Stimulated activated memory B cell treated with anti-CD40 and anti-IgM and Interleukin-4, amounts not matched to agents 10 μg/mL and 1 μg/mL and 100 μg/mL, for 72 hours (primary cell): ENCODE data around the gene ATAD1.
"Not testable (repeated sequence)": the region's sequence is repeated elsewhere in the genome, so short reads cannot be mapped to it uniquely, and the experiment has no call there.

ENCODE experiments used
- ATAC-seq: fragments of 150-1000 bp; cut with Tn5 transposase; 2 replicates; pipeline ENCODE4 v1.10.0; 2021
- H3K27ac Mint-ChIP-seq: one replicate; pipeline ENCODE4 v1.8.0; 2022; ENCODE audit warnings: mild to moderate bottlenecking, mixed read lengths
- H3K27me3 Mint-ChIP-seq: one replicate; pipeline ENCODE4 v1.8.0; 2022; ENCODE audit warnings: mixed read lengths
- H3K36me3 Mint-ChIP-seq: one replicate; pipeline ENCODE4 v1.8.0; 2022; ENCODE audit warnings: mixed read lengths
- H3K4me1 Mint-ChIP-seq: one replicate; pipeline ENCODE4 v1.8.0; 2022; ENCODE audit warnings: mixed read lengths
- H3K4me3 Mint-ChIP-seq: one replicate; pipeline ENCODE4 v1.8.0; 2022; ENCODE audit warnings: mild to moderate bottlenecking, moderate library complexity, mixed read lengths
- H3K9me3 Mint-ChIP-seq: one replicate; pipeline ENCODE4 v1.8.0; 2022; ENCODE audit warnings: mixed read lengths

Gene ATAD1

DNA sequence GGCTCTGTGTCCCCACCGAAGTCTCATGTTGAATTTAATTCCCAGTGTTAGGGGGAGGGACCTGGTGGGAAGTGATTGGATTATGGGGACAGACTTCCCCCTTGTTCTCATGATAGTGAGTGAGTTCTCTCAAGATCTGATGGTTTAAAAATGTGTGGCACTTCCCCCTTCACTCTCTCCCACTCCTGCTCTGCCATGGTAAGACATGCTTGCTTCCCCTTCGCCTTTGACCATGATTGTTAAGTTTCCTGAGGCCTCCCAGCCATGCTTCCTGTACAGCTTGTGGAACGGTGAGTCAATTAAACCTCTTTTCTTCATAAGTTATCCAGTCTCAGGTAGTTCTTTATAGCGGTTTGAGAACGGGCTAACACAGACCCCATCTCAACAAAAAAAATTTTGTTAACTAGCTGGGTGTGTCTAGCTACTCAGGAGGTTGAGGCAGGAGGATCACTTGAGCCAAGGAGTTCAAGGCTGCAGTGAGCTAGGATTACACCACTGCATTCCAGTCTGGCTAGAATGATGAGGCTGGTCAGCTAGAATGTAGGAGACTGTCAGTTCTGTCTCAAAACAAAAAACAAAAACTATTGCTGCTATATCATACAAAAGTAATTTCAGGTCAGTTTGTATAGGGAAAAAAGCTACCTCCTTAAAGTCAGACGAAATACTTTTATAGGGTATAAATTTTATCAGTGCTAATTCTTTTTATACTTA, 57.7 kb downstream of the ATAD1 start:
- Mint-ChIP-seq H3K36me3 (peaks cover 40% of the 10 kb centered on the region), H3K9me3 (no peaks in the 10 kb centered on the region), H3K27ac (no peak overlapping the region), H3K4me1 (no peaks in the 10 kb centered on the region), H3K27me3 (no peaks in the 10 kb centered on the region), H3K4me3 (no peak overlapping the region)
- no peak for ATAC-seq

DNA sequence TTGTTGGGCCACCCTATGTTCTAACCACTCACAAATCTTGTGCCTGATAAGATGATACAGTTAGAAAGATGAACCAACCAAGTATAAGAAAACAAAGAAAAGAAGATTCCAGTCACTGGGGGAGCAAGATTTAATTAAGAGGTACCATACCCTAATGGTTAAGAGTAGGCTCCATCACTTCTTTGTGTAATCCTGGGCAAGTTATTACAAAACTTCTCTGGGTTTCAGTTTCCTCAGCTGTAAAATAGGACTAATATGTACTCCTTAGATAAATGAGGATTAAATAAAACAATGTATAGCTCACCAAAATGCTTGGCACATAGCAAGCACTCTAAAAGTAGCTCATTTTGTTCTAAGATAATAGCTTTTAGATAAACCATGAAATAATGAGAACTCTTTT, 58.5 kb downstream of the ATAD1 start:
- ATAC-seq, result no peak
- H3K4me1 Mint-ChIP-seq, result no peaks in the 10 kb centered on the region

DNA sequence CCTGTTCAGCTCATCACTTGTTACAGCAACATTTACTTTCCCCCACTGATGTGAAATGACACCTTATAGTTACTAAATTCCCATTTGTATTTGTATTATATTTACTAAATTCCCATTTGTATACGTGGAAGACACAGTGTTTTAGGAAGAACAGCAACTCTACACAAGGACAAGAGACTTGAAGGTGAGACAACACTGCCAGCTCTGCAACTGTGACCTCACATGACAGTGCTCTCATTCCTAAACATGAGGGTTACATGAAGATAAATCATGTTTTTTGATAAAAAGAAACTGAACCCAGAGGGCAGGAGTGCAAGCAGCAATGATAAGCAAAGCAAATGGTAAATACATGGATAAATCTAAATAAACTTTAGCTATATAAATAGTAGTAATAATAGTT, 60.3 kb downstream of the ATAD1 start:
- Mint-ChIP-seq H3K9me3 (no peaks in the 10 kb centered on the region), H3K36me3 (peaks cover 42% of the 10 kb centered on the region), H3K4me1 (no peaks in the 10 kb centered on the region), H3K4me3 (no peak overlapping the region), H3K27me3 (no peaks in the 10 kb centered on the region), H3K27ac (no peak overlapping the region)
- no peak for ATAC-seq

More for the DNA sequence above, 58.5 kb downstream of the ATAD1 start:
- Mint-ChIP-seq H3K36me3 (peaks cover 35% of the 10 kb centered on the region), H3K27me3 (no peaks in the 10 kb centered on the region), H3K9me3 (no peaks in the 10 kb centered on the region), H3K4me3 (no peak overlapping the region), H3K27ac (no peak overlapping the region)

DNA sequence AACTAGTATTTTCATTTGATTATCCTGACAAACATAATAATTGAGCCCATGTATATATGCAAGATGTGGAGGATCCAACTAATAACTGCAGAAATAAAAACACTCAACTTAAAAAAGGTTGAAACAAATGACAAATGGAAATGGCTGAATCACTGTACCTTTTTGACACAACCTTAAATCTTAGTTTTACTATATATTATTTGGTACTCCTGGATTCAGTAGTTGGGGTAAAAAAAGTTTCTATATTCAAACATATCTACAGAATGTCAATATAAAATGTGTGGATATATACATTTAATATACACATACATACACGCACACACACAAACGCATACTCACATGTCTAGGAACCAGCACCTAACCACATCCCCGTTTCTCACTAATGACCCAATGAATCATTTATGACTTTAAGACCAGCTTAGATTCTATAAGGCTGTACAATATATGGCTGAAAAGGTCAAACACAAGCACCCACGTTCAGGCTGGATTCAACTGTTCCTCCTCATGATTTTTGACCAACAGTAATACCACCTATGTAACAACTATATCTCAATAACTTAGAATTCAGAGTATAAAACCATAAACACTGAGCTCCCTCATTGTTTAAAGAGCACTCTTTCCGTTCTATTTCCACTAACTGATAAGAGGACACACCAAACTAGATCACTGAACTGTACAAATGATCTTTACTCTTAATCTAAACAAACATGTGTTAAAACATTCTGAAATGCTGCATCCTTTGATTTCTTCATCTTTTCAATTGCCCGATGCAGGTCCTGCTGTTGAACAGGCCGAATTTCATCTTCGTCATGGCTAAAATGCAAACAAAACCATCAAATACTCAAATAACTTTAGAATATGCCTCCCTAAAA, 63.8 kb downstream of the ATAD1 start:
- H3K27me3 Mint-ChIP-seq, result no peaks in the 10 kb centered on the region
- peaks cover 36% of the 10 kb centered on the region for H3K36me3 Mint-ChIP-seq
- H3K4me1 Mint-ChIP-seq, result no peaks in the 10 kb centered on the region
- H3K27ac Mint-ChIP-seq, result no peak overlapping the region
- no peak for ATAC-seq
- H3K4me3 Mint-ChIP-seq, result no peak overlapping the region
- no peaks in the 10 kb centered on the region for H3K9me3 Mint-ChIP-seq

DNA sequence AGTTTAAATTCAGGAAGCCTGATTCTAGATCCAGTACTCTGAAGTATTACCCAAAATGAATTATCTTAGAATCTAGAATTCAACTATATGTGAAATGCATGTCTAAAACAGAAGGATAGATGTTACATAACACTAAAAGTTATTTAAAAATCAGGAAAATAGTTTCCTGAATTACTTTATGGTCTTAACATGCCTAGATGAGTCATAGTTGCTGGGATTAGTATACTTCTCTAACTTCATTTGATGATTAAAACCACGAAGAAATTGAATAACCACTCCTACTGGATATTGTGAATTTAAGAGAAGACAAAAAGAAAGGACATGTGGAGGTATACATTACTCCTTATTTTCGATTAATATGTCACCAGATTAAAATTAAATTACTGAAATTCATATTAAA, 65.5 kb downstream of the ATAD1 start:
- no peak for ATAC-seq
- Mint-ChIP-seq H3K27ac (no peak overlapping the region), H3K4me3 (no peak overlapping the region), H3K9me3 (peaks cover 3% of the 10 kb centered on the region), H3K36me3 (peaks cover 27% of the 10 kb centered on the region), H3K27me3 (no peaks in the 10 kb centered on the region), H3K4me1 (no peaks in the 10 kb centered on the region)

DNA sequence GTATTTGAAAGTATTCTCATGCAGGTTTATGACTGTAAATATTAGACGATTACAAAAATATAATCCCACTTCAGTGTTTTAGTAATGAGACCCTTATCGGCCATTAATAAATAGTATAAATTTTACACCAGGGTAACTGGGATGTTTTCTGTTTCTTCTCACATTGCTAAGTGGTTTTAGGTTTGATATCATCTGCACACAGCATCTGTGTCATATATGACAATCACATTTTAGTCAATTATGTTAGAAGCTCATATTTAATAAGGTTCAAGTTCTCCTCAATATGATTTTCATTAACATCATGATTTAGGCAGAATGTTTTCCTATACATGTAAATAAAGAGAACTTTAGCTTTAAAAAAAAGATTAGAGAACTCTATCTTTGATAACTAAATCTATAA, 66.8 kb downstream of the ATAD1 start:
- no peak overlapping the region for H3K4me3 Mint-ChIP-seq
- peaks cover 3% of the 10 kb centered on the region for H3K9me3 Mint-ChIP-seq
- peaks cover 23% of the 10 kb centered on the region for H3K36me3 Mint-ChIP-seq
- H3K27me3 Mint-ChIP-seq, result no peaks in the 10 kb centered on the region
- ATAC-seq, result no peak
- no peaks in the 10 kb centered on the region for H3K4me1 Mint-ChIP-seq
- no peak overlapping the region for H3K27ac Mint-ChIP-seq

DNA sequence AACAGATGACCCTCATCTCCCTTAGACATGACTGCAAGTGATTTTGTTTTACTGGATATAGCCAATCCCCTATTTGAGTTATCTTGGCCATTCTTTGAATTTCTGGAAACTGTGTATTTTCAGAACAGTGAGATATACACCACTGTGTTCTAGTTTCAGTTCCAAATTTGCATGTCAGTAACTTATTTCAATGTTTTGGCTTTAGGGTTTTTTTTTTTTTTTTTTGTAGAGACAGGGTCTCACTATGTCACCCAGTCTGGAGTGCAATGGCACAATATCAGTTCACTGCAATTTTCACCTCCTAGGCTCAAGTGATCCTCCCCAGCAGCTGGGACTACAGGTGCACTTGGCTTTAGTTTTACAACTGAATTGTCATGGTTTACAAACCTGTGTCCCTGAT, 67.2 kb downstream of the ATAD1 start:
- no peak overlapping the region for H3K4me3 Mint-ChIP-seq
- no peak overlapping the region for H3K27ac Mint-ChIP-seq
- H3K36me3 Mint-ChIP-seq, result peaks cover 18% of the 10 kb centered on the region
- no peaks in the 10 kb centered on the region for H3K27me3 Mint-ChIP-seq
- ATAC-seq, result no peak
- peaks cover 3% of the 10 kb centered on the region for H3K9me3 Mint-ChIP-seq
- no peaks in the 10 kb centered on the region for H3K4me1 Mint-ChIP-seq

DNA sequence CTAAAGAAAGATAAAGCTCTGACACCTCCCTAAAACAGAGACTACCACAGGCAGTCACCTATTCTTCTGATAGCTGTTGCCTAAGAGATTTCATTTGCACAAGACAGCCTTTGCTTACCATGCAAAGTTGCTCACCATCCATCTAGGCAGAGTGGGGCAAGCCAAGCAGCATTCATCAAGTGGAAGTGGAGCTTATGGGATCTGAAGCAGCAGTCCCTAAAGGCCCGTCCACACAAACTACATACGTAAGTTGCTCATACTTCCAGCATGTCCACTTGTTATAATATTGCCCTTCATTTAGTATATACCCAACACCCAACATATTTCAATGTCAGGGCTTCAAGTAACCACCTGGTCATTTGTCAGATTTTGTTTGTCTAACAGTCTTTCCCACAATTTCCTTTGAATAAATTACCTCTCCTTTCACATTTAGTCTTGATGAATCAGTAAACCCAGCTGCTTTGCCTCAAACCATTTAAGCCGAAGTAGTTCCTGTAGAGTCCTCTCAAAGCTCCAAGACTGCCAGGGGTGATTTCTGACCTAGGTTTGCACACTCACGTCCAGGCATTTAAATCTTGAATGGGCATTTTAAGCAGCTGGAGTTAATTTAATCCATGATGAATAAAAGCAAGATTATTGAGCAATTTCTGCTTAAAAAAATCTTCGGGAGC, 67.9 kb downstream of the ATAD1 start:
- no peak overlapping the region for H3K27ac Mint-ChIP-seq

DNA sequence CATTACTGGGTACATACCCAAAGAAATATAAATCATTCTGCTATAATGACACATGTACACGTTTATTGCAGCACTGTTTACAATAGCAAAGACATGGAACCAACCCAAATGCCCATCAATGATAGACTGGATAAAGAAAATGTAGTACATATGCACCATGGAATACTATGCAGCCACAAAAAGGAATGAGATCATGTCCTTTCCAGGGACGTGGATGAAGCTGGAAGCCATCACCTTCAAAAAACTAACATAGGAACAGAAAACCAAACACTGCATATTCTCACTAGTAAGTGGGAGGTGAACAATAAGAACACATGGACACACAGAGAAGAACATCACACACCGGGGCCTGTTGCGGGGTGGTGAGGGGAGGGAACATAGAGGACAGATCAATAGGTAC, 69.8 kb downstream of the ATAD1 start:
- not testable (repeated sequence) for ATAC-seq, H3K27me3 Mint-ChIP-seq, H3K9me3 Mint-ChIP-seq, H3K36me3 Mint-ChIP-seq, H3K27ac Mint-ChIP-seq, H3K4me1 Mint-ChIP-seq, H3K4me3 Mint-ChIP-seq

More for the DNA sequence above, 67.9 kb downstream of the ATAD1 start:
- no peaks in the 10 kb centered on the region for H3K4me1 Mint-ChIP-seq
- no peak overlapping the region for H3K4me3 Mint-ChIP-seq
- no peak for ATAC-seq
- H3K9me3 Mint-ChIP-seq, result peaks cover 3% of the 10 kb centered on the region
- H3K36me3 Mint-ChIP-seq, result peaks cover 14% of the 10 kb centered on the region
- no peaks in the 10 kb centered on the region for H3K27me3 Mint-ChIP-seq

DNA sequence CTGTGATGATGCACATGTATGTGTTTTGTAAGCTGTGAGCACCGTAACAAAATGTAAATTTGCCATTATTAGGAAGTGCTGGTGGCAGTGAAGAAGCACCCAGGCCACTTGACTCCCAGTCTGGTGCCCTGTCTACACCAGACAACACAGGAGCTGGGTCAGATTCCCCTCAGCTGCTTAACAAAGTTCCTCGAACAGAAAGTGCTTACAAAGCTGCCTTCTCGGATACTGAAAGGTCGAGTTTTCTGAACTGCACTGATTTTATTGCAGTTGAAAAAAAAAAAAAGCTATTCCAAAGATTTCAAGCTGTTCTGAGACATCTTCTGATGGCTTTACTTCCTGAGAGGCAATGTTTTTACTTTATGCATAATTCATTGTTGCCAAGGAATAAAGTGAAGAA, 71.1 kb downstream of the ATAD1 start:
- no peak for ATAC-seq
- no peaks in the 10 kb centered on the region for H3K4me1 Mint-ChIP-seq
- no peaks in the 10 kb centered on the region for H3K27me3 Mint-ChIP-seq
- H3K4me3 Mint-ChIP-seq, result no peak overlapping the region
- H3K36me3 Mint-ChIP-seq, result no peaks in the 10 kb centered on the region
- peaks cover 3% of the 10 kb centered on the region for H3K9me3 Mint-ChIP-seq
- H3K27ac Mint-ChIP-seq, result no peak overlapping the region

DNA sequence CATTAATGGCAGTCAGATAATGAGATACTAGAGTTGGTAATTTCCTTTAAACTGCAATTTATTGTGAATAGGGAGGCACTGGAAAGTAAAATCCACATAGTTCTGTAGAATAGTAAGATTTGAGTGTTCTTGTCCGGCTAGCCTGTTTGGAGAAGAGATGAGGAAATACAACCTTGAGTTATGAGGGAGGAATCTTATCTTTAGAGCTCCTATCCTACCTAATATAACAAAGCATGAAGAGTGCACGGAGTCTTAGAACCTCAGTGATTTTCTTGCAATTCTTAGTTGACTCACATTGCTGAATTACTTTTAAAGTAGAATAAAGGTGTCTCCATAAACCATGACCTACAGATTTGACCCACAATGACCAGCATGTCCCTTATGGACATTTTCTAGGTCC, 73.4 kb downstream of the ATAD1 start:
- H3K4me1 Mint-ChIP-seq, result no peaks in the 10 kb centered on the region
- no peak overlapping the region for H3K27ac Mint-ChIP-seq
- no peaks in the 10 kb centered on the region for H3K36me3 Mint-ChIP-seq
- ATAC-seq, result no peak
- H3K9me3 Mint-ChIP-seq, result peaks cover 3% of the 10 kb centered on the region
- no peak overlapping the region for H3K4me3 Mint-ChIP-seq
- peaks cover 8% of the 10 kb centered on the region for H3K27me3 Mint-ChIP-seq

DNA sequence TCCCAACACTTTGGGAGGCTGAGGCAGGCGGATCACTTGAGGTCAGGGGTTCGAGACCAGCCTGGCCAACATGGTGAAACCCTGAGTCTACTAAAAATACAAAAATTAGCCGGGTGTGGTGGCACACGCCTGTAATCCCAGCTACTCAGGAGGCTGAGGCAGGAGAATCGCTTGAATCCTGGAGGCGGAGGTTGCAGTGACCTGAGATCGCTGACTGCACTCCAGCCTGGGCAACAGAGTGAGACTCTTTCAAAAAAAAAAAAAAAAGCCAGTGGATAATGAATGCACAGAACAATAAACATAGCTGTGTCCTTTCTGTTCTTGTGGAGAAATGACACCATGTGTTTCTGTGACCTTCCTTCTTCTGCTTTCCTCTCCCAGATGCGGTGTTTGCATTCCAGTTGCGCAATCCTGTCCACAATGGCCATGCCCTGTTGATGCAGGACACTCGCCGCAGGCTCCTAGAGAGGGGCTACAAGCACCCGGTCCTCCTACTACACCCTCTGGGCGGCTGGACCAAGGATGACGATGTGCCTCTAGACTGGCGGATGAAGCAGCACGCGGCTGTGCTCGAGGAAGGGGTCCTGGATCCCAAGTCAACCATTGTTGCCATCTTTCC, 74.9 kb downstream of the ATAD1 start:
- not testable (repeated sequence) for ATAC-seq, H3K4me1 Mint-ChIP-seq, H3K36me3 Mint-ChIP-seq, H3K27ac Mint-ChIP-seq, H3K9me3 Mint-ChIP-seq, H3K4me3 Mint-ChIP-seq
- peaks cover 11% of the 10 kb centered on the region for H3K27me3 Mint-ChIP-seq

DNA sequence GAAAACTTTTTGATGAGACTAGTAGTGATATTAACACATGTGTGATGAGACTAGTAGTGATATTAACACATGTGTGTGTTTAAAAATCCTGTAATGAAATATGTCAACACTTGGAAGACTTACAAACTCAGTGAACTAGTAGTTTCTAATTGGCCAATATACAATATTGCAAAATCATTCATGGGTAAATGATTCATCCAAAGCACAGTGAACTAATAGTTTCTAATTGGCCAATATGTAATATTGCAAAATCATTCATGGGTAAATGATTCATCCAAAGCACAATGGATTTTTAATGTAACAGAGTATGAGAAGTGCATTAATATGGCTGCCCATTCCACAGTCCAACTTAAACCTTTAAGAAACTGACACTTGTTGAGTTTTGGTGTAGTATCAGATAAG, 77.8 kb downstream of the ATAD1 start:
- no peak overlapping the region for H3K27ac Mint-ChIP-seq
- no peaks in the 10 kb centered on the region for H3K9me3 Mint-ChIP-seq
- no peaks in the 10 kb centered on the region for H3K4me1 Mint-ChIP-seq
- ATAC-seq, result no peak
- H3K36me3 Mint-ChIP-seq, result no peaks in the 10 kb centered on the region
- H3K4me3 Mint-ChIP-seq, result no peak overlapping the region
- peaks cover 17% of the 10 kb centered on the region for H3K27me3 Mint-ChIP-seq

DNA sequence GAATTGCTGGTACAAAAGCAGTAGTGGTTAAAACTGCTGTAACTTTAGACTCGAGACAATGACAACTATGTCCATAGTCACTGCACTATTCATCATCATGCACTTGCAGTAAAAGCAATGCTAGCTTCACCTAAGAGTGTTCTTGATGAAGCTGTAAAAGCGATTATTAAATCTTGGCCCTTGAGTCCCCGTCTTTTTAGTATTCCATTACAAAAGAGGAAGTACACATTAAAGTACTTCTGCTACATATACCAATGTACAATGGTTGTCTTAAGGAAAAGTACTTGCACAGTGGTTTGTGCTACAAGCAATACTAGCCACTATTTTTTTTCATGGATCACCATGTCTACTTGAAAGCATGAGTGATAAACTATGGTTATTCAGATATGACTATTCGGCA, 78.3 kb downstream of the ATAD1 start:
- H3K4me3 Mint-ChIP-seq, result no peak overlapping the region
- no peaks in the 10 kb centered on the region for H3K9me3 Mint-ChIP-seq
- no peaks in the 10 kb centered on the region for H3K36me3 Mint-ChIP-seq
- H3K27me3 Mint-ChIP-seq, result peaks cover 23% of the 10 kb centered on the region
- H3K27ac Mint-ChIP-seq, result no peak overlapping the region
- H3K4me1 Mint-ChIP-seq, result no peaks in the 10 kb centered on the region
- no peak for ATAC-seq

DNA sequence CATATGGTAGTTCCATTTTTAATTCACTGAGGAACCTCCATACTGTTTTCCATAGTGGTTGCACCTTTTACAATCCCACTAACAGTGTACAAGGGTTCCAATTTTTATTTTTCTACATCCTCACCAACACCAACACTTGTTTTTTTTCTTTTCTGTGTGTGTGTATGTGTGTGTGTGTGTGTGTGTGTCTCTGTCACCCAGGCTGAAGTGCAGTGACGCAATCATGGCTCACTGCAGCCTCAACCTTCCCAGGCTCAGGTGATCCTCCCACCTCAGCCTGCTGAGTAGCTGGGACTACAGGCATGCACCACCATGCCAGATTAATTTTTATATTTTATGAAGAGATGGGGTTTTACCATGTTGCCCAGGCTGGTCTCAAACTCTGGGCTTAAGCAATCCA, 79.8 kb downstream of the ATAD1 start:
- not testable (repeated sequence) for H3K27ac Mint-ChIP-seq, H3K9me3 Mint-ChIP-seq

More for the DNA sequence above, 79.8 kb downstream of the ATAD1 start:
- H3K27me3 Mint-ChIP-seq, result peaks cover 23% of the 10 kb centered on the region
- H3K4me1 Mint-ChIP-seq, ATAC-seq, H3K36me3 Mint-ChIP-seq, H3K4me3 Mint-ChIP-seq: not testable (repeated sequence)
